PFSK-1 (cell line): ENCODE data around the gene PQBP1.

ENCODE experiments used
- FOXP2 ChIP-seq: optimal IDR thresholded peaks from 2 replicates; pipeline ENCODE3; 2011; ENCODE audit warnings: borderline replicate concordance, control low read depth, inconsistent platforms; ENCODE audit not compliant: insufficient read depth; ENCODE audit errors: extremely low read length, extremely low read depth
- POLR2AphosphoS5 ChIP-seq: IDR thresholded peaks from 2 replicates; pipeline ENCODE4 v1.6.1; 2012; ENCODE audit warnings: low read depth, mild to moderate bottlenecking, control low read depth, low read length, moderate library complexity
- SIN3A ChIP-seq: IDR thresholded peaks from 2 replicates; pipeline ENCODE4 v1.6.1; 2012; ENCODE audit warnings: mild to moderate bottlenecking, low read length, moderate library complexity, borderline replicate concordance; ENCODE audit not compliant: insufficient read depth
- TAF1 ChIP-seq: IDR thresholded peaks from 2 replicates; pipeline ENCODE4 v1.6.1; 2012; ENCODE audit warnings: low read length, control low read depth, borderline replicate concordance; ENCODE audit not compliant: insufficient read depth
- TF ChIP-seq, protein P1 (sequence below), 2 experiments: IDR thresholded peaks; 2 replicates each; pipeline versions ENCODE4 v1.6.1 to v1.8.0; 2011 to 2012; ENCODE audit warnings: low read depth in 2 of 2, low read length in 2 of 2, control low read depth in 1 of 2, inconsistent platforms in 1 of 2, mild to moderate bottlenecking in 1 of 2, moderate library complexity in 1 of 2; ENCODE audit not compliant: insufficient read depth in 1 of 2

Gene PQBP1

DNA sequence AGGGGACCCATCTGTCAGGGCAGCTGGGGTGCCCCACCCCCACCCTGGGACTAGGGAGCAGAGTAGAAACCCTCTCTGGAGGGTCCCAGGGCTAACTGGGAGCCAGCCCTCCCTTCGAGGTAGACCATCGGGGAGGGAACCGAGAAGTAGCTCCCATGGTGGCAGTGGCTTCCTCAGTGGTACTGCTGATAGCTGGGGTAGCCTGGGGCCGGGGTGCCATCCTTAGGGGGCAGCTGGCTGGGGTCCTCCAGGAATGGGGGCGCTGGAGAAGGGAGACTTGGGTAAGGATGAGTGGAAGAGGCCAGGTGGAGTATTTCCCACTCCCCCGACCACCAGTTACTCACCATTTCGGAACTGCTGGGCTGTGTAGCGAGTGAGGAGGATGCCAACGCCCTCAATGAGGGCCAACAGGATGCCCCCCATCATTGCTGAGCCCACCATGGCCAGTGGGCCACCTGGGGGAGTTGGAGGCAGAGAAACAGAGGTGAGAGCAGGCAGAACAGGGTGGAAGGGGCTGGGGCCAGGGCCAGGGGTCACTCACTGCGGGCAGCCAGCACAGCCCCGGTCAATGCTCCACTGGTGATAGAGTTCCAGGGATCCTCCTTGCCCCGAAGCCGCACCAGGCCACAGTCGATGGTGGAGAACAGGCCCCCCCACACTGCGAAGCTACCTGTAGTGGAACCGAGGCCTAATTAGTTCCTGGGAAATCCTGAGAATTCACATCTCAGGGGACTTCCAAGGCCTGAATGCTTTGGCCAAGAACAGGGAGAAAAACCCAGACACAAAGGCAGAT lies 4.0 kb upstream of the PQBP1 start:
- TF ChIP-seq FOXP2 = no peak
- TF ChIP-seq SIN3A = no peak
- TF ChIP-seq, protein P1, sequence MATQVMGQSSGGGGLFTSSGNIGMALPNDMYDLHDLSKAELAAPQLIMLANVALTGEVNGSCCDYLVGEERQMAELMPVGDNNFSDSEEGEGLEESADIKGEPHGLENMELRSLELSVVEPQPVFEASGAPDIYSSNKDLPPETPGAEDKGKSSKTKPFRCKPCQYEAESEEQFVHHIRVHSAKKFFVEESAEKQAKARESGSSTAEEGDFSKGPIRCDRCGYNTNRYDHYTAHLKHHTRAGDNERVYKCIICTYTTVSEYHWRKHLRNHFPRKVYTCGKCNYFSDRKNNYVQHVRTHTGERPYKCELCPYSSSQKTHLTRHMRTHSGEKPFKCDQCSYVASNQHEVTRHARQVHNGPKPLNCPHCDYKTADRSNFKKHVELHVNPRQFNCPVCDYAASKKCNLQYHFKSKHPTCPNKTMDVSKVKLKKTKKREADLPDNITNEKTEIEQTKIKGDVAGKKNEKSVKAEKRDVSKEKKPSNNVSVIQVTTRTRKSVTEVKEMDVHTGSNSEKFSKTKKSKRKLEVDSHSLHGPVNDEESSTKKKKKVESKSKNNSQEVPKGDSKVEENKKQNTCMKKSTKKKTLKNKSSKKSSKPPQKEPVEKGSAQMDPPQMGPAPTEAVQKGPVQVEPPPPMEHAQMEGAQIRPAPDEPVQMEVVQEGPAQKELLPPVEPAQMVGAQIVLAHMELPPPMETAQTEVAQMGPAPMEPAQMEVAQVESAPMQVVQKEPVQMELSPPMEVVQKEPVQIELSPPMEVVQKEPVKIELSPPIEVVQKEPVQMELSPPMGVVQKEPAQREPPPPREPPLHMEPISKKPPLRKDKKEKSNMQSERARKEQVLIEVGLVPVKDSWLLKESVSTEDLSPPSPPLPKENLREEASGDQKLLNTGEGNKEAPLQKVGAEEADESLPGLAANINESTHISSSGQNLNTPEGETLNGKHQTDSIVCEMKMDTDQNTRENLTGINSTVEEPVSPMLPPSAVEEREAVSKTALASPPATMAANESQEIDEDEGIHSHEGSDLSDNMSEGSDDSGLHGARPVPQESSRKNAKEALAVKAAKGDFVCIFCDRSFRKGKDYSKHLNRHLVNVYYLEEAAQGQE (IDR thresholded peaks at IDR 0.05; ENCODE audit: insufficient read depth in 1 of 2, low read depth in 2 of 2, low read length in 2 of 2) = no peak
- TF ChIP-seq POLR2AphosphoS5 = no peak
- TF ChIP-seq TAF1 = no peak

DNA sequence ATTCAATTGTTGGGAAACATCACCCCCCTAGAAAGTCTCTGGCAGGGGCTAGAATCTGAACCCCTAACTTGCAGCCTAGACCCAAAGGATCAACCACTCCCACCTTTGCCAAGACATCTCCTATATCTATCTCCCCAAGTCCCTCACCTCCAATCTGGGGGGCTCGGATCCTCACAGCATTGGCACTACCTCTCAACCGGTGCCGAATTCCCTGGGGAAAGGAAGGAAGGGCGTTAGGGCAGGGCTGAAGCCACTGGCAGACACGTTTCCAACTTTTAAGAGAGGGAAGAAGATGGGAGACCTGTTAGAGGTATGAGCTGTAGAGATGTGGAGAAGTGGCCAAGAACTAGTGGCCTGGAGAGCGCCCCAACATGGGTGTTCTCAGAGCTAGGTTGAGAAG lies 2.8 kb upstream of the PQBP1 start:
- TF ChIP-seq POLR2AphosphoS5 = no peak
- TF ChIP-seq, protein P1 (IDR thresholded peaks at IDR 0.05; ENCODE audit: insufficient read depth in 1 of 2, low read depth in 2 of 2, low read length in 2 of 2) = no peak
- no peak for TF ChIP-seq TAF1
- TF ChIP-seq FOXP2 = no peak
- no peak for TF ChIP-seq SIN3A

DNA sequence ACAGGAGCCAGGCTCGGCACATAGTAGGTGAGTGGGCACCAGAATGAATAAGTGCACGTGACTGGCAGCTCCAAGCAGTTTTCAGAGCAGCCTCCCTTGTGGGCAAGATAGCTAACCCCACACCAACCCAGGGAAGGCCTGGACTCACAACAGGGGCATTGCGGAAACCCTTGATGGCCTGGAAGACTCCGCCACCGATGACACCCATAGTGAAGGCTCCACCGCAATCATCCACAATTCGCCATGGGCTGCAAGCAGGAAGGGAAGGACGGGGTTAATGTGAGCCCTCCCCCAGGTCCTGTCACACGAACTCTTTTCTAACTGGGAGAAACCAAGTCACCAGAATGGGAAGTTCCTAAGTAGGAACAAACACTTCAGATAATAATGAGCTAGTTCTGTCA lies 1.1 kb upstream of the PQBP1 start:
- TF ChIP-seq SIN3A (no peak), POLR2AphosphoS5 (no peak), FOXP2 (no peak), TAF1 (no peak)
- TF ChIP-seq, protein P1 (IDR thresholded peaks at IDR 0.05; ENCODE audit: insufficient read depth in 1 of 2, low read depth in 2 of 2, low read length in 2 of 2) = no peak

DNA sequence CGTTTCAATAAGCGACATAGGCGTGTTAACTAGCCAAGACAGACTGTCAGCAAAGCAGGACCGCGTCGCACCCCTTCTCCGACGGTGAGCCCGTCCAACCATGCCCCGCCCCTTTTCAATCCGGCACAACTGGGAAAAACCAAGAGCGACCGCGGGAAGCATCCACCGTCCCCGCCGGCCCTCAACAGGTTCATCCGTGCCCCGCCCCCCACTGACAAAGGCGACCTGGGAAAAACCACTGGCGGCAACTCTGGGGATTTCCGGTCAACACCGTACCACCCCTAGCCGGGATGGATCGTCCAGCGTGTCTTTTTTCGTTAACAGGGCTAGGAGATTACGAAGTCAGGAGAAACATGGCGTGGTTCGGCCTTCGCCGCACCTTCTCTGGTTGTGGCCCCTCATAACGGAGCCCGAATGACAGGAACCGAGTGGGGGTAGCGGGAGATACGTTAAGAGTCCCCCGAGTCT lies 539 bp upstream of the PQBP1 start:
- TF ChIP-seq TAF1 = no peak

DNA sequence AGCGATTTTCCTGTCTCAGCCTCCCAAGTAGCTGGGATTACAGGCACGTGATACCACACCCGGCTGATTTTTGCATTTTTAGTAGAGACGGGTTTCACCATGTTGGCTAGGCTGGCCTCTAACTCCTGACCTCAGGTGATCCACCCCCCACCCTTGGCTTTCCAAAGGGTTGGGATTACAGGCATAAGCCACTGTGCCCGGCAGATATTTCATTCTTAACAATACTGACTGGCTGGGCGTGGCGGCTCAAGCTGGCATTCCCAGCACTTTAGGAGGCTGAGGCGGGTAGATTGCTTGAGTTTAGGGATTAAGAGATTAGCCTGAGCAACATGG lies 1.3 kb downstream of the PQBP1 start:
- TF ChIP-seq TAF1 (no peak), SIN3A (no peak), FOXP2 (no peak), POLR2AphosphoS5 (no peak)
- TF ChIP-seq, protein P1 (IDR thresholded peaks at IDR 0.05; ENCODE audit: insufficient read depth in 1 of 2, low read depth in 2 of 2, low read length in 2 of 2) = no peak
